Epidermal melanocyte (primary cell): ENCODE measurements around the gene SAYSD1.

ENCODE experiments used
- DNase-seq: peaks from one replicate; pipeline ENCODE4 v3.0.0; 2011; ENCODE audit warnings: low spot score; ENCODE audit not compliant: insufficient read length

The SAYSD1 gene

DNA sequence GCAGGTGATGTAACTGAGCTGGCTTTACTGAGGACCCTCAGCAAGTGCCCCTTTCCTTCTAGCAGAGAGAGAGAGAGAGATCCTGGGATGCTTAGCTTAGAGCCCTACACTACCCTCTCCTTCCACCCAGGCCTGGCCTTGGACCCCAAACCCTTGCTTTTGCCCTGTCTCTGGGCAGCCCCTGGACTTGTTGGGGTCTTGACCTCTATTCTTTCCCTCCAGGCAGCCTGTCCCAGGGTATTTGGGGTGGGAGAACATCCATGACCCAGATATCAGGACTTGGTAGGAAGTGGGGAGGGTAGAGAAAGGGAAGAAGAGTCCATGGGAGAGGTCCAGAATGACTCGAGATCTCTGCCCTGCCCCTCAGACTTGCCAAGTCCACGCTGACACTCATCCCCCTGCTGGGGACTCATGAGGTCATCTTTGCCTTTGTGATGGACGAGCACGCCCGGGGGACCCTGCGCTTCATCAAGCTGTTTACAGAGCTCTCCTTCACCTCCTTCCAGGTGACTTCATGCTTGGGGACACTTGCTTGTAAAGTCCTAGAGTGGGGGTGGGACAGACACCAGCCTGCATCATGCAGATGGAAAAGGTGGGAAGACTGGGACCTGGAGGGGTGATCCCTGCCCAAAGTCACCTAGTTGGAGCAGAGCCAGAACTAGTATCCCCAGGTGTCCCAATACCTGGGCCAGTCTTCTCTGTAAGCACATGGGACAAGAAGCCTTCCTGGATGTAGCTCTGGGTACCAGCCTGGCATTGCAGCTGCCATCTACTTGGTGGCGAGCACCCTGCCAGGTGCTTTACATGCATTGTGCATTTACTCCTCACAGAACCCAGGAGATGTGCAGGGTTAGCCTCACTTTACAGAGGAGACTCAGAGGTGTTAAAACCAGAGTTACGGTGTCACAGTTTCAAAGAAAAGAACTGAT, 35.5 kb downstream of the SAYSD1 start:
- DNase-seq, result no peak

- DNase-seq, result no peak
These were observed 36.3 kb downstream of the SAYSD1 start for GRCh38 chr6:39078695-39079094.

GRCh38 chr6:39077882-39078594, 36.9 kb downstream of the SAYSD1 start:
- DNase-seq, result no peak

DNA sequence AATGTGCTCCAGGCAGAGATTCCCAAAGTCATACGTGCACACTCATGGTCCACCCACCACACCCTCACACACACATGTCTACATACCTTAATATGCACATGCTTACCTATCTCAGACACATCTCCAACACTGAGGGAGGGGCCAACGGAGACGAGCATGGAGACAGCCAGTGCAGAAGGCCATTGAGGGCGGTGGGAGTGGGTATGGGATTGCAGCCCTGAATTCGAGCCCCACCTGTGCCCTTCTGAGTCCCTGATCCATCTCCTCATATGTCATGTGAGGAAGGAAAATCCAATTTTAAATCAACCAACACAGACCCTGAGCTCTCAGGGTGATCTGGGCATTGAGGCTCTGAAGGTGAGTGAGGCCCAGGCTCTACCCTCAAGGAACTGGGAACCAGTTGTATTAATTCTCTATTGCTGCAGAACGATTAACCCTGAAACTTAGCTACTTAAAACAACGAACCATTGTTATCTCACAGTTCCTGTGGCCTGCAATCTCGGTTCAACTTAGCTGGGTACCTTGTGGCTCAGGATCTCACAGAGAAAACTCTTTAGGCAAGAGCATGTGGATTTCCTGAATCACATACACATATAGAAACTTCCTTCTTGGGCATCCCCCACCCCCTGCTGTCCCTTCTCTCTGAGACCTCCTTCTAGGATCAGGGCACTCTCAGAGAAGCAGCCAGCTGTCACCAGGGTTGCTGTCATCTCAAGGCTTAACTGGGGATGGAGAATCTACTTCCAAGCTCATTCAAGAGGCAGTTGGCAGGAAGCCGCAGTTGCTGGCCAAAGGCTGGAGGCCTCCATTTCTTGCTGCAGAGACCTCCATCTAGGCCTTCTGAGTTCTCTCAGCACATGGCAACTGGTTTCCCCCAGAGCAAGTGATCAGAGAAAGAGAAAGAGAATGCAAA, 38.1 kb downstream of the SAYSD1 start:
- DNase-seq, result no peak

DNA sequence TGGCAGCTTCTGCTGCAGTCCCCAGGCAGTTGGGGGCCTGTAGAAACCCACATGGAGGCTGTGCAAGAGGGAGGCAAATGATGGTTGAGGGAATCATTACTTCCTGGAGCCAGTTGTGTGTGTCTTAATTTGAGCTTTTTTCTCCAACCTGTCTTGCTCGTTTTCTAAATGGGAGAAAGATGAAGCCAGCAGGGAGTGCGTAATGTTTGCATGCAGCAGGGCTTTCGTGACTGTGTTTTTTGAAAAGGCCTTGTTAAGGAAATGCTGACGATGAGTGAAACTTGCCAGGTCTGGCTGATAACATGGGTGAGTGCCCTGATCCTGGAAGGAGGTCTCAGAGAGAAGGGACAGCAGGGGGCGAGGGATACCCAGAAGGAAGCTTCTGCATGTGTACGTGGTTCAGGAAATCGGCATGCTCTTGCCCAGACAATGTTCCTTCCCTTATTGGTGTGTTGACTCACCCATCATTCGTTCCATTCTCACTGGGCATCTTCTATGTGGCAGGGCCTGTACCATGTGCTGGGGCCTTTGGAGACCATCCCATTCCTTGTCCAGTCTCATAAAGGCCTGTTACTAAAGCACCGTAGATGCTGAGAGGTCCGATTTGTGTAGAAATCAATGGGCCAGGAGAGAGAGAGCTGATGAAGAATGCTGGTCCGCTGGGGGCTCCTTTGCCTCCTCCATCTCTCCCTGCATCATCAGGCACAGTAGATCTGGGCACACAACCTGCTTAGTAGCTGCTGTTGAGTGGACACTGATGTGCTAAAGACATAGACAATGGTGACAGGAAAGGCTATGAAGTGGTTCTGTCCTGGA, 39.0 kb downstream of the SAYSD1 start:
- DNase-seq, result no peak

- DNase-seq, result no peak
These were observed 39.8 kb downstream of the SAYSD1 start for GRCh38 chr6:39075010-39075686.

DNA sequence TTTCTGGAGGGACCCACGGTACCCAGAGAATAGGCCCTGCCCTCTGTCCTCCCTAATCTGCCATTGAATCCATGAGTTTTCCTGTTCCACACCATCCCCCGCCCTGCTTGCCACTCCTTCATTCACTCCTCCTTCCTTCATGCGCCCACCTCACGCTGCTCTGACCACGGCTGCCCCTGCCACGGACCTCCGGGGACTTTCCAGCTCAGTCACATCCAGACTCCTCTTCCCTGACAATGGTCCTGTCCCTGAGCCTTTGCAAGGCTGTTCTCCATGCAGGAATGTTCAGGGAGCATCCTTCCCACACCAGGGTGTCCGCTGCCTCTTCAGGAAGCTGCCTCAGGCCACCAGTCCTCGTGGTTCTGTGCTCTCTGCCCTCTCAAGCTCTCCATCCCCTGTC, 40.5 kb downstream of the SAYSD1 start:
- DNase-seq, result no peak

GRCh38 chr6:39073471-39074355, 41.3 kb downstream of the SAYSD1 start:
- DNase-seq, result no peak

DNA sequence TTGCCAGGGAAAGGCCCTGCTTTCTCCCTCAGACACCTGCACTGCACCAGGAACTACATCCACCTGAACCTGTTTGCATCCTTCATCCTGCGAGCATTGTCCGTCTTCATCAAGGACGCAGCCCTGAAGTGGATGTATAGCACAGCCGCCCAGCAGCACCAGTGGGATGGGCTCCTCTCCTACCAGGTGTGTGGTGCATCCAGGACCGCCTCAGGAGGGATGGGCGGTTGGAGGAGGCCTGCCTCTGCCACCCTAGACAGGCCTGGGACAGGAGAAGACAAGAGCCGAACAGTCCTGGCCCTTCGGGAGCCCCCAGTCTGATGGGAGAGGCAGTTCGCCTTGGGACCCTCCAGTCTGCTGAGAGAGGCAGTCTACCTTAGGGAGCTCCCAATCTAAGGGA, 42.2 kb downstream of the SAYSD1 start:
- DNase-seq, result no peak

DNA sequence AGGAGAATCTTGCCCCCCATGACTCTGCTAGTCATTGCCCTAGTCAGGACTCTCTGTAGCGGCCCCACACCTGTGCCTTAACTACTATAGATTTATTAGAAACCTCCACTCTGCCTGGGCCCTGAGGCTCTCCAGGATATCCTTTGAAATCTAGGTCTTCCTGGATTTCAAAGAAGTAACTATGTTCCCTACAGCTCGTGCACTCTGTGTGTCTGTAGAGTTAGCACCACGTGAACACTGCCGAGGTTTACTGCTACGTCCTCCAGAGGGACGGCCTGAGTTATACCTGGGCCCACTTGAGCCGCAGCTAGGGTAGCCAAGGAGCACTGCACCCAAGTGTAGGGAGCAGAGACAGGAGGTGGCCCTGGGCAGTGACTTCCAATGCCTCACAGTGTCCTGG, 46.6 kb downstream of the SAYSD1 start:
- no peak for DNase-seq

DNA sequence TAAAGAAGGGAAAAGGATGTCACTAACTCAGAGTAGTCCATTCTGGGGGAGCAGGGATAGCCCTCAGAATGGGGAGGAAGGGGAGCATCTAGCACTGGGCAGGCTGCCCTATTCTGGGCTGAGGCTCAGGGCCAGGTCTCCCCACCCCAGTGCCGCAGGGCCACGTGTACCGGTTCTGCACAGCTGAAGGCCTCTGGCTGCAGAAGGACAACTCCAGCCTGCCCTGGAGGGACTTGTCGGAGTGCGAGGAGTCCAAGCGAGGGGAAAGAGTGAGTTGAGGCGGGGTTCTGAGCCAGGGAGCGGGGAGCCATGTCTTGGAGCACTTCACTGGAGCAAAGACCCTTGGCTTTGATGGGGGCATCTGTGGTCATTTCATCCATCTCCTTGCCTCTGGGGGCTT, 49.4 kb downstream of the SAYSD1 start:
- no peak for DNase-seq

- no peak for DNase-seq
These were observed 51.5 kb downstream of the SAYSD1 start for GRCh38 chr6:39063526-39063925.

DNA sequence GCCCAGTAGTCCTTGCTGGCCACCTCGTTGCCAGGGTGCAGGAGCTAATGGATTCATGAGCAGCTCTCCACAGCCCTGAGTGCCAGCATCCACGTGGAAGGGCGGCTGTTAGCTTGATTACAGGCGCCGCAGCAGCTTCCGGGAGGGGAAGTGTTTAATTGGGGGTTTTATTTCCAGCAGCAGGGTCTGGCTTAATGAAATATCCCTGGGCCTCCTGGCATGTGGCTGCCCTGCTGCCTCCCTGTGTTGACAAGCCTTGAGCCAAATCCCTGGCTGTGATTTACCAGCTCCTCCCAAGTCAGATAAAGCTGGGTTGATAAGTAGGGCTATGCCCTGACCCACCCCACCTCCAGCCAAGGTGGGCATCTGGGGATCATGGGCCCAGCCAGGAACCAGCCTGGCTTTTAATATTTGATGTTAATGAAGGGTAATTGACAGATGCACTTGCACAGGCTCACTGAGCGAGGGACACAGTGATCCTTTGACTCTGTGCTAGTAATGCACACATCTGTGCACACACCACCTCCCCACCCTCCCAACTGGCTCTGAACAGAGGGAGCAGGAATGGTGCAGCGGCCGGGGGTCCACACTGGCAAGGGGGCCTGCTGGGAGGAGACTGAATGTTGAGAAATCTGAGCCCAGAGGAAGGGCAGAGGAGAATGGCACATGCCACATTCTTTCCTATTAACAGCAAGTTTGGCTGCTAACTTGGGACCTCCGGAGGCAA, 52.8 kb downstream of the SAYSD1 start:
- DNase-seq, result no peak

DNA sequence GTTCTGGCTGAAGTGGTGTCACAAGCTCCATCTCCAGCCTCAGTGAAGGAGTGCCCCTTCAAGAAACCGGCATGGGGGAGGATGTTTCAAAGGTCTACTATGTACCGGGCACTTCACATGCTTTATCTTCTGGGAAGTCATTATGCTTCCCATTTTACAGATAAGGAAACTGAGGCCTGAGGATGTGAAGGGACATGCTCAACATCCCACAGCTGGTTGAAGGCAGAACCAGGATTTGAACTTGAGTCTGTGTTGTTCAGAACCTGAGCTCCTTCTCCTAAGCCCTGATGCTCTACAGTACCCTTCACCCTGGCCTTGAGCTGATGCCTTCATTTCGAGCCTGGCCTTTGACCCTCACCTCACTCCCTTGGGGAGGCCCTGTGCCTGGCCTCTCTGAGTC, 53.4 kb downstream of the SAYSD1 start:
- no peak for DNase-seq

- DNase-seq, result no peak
These were observed 53.8 kb downstream of the SAYSD1 start for GRCh38 chr6:39061182-39061581.

- DNase-seq, result no peak
These were observed 54.4 kb downstream of the SAYSD1 start for GRCh38 chr6:39060467-39061160.

DNA sequence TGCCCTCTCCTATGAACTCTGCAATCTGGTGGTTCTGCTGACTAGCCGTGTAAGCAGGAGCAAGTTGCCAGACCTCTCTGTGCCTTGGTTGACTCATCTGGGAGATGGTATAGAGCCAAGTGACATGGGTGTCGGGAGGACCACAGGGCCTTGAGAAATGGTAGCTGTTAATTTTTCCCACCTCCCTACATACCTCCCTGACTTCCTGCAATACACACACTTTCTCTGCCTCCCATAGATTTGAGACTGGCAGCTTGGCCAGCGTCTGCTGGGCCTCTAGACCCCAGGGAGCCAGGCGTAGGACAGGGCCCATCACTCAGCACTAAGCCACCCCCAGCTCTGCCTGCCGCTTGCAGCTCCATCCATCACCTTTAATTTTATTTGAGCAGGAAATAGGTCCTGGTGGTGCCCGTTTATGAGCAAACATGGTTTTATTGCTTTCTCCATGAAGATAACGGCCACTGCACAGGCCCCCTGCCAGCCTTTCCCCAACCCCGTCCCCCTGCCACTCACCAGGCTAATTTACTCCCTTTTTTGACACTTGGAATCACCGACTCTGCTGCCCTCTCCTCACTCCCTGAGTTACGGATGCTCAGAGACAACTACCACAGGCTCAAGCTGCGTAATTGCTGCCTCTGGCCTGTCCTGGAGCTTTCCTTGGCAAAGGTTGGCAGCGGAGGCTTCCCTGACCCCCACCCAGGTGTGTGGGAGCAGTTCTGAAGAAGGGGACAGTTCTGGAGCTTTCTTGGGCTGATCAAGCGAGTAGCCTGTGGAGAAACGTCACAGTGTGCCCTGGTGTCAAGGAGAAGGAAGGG, 55.3 kb downstream of the SAYSD1 start:
- DNase-seq, result no peak
